Right atrium auricular region (tissue), 2 donors: Measurements from ENCODE around the gene LSR. TPM values are rescaled to one million over a fixed set of nuclear protein-coding genes. Genes with fewer than 3 reads are reported as not detected.

ENCODE experiments used
- DNase-seq: peaks from one replicate; pipeline ENCODE4 v3.0.0-alpha.2; 2019; ENCODE audit warnings: low spot score
- H3K27ac ChIP-seq, 2 donors: fragments of 200-600 bp; sonication (generic); 1 replicate in 1 of 2; 2 replicates in 1 of 2; pipeline ENCODE4 v1.5.1; 2016 to 2019
- H3K27me3 ChIP-seq, 2 donors: fragments of 200-600 bp; sonication (generic); one replicate each; pipeline versions ENCODE4 v1.5.1 to v1.6.0; 2017 to 2019
- H3K36me3 ChIP-seq: fragments of 200-600 bp; sonication (generic); one replicate; pipeline ENCODE4 v1.5.1; 2016
- H3K4me1 ChIP-seq, 2 donors: fragments of 200-600 bp; sonication (generic); one replicate each; pipeline versions ENCODE4 v1.5.1 to v1.6.0; 2017 to 2019
- H3K4me3 ChIP-seq, 2 donors: fragments of 200-600 bp; sonication (generic); 1 replicate in 1 of 2; 2 replicates in 1 of 2; pipeline ENCODE4 v1.5.1; 2017 to 2019; ENCODE audit warnings: mild to moderate bottlenecking in 1 of 2, moderate library complexity in 1 of 2
- H3K9me3 ChIP-seq, 2 donors: fragments of 200-600 bp; sonication (generic); one replicate each; pipeline ENCODE4 v1.5.1; 2019
- CTCF ChIP-seq, 2 donors: fragments of 200-600 bp; sonication (generic); IDR thresholded peaks; one replicate each; pipeline ENCODE4 v1.5.1; 2019; ENCODE audit warnings: antibody characterized with exemption in 2 of 2
- total RNA-seq, 2 donors: library from RNA; depleted of rRNA; stranded (reverse); fragments of >200 nt; gene quantifications; one replicate each; pipeline ENCODE4 v1.1.0, GENCODE V29; 2016

The LSR gene
- total RNA-seq, 2 donors from 2014 or later = 7.6 to 20.1 TPM

- H3K36me3 ChIP-seq = no peaks in the 10 kb centered on the region
- H3K4me1 ChIP-seq = peaks cover 0 to 7% of the 10 kb centered on the region in 2 donors
- DNase-seq = no peak
- H3K27me3 ChIP-seq = no peaks in the 10 kb centered on the region
- no peak for TF ChIP-seq CTCF (IDR thresholded peaks at IDR 0.05)
- no peak overlapping the region for H3K27ac ChIP-seq
- no peaks in the 10 kb centered on the region for H3K9me3 ChIP-seq
- H3K4me3 ChIP-seq = no peak overlapping the region
Measured at GRCh38 chr19:35310331-35310730, 61.5 kb downstream of the LSR start.

DNA sequence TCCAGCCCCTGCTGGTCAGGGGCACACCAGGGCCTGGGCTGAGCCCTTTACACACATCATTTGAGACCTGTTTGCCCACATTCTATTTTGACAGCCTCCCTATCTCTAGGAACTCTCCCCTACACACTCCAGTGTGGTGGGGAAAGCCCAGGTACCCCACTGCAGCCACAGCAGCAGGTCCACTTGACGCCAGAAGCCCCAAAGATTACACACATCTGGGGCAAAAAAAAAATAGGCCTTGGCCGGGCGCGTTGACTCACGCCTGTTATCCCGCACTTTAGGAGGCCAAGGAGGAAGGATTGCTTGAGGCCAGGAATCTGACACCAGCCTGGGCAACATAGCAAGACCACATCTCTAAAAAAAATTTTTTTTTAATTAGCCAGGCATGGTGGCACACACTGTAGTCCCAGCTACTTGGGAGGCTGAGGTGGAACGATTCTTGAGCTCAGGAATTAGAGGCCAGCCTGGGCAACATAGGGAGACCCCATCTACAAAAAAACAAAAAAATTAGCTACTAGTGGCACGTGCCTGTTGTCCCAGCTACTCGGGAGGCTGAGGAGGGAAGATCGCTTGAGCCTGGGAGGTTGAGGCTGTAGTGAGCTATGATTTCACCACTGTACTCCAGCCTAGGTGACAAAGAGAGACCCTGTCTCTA lies 62.1 kb downstream of the LSR start:
- no peaks in the 10 kb centered on the region for H3K9me3 ChIP-seq
- no peaks in the 10 kb centered on the region for H3K27me3 ChIP-seq
- no peak overlapping the region for H3K4me3 ChIP-seq
- H3K4me1 ChIP-seq = peaks cover 0 to 7% of the 10 kb centered on the region in 2 donors
- H3K27ac ChIP-seq = no peak overlapping the region
- no peaks in the 10 kb centered on the region for H3K36me3 ChIP-seq
- no peak for TF ChIP-seq CTCF (IDR thresholded peaks at IDR 0.05)
- DNase-seq = no peak

DNA sequence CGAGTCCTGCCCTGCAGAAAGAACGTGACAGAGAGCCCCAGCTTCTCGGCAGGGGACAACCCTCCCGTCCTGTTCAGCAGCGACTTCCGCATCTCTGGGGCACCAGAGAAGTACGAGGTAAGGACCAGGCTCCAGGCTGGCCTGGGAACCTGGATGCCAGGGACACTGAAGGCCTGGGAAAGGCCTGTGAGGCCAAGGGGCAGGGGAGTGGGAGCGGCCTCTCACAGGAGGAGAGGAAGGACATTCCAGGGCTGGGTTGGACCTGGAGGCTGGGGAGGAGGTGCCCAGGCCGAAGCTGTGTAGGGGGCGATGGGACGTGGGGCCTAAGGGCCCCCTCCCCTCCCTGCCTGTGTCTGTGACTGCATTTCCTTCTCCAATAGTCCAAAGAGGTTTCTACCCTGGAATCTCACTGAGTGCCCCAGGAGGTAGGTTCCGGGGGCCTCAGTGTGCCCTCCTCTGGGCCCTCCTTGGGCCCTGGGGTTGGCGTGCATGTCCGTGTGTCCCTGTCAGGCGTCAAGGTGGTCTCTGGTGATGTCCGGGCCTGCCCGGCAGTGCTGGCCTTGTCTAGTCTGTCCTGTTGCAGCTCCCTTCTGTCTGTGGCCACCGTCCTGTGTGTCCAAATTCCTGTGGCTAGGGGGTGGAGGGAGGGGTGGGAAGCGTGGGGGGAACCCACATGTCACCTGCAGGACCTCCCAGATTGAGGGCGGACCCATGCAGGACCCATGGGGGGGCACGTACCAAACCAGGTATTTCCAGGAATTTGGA lies 63.3 kb downstream of the LSR start:
- no peak for TF ChIP-seq CTCF (IDR thresholded peaks at IDR 0.05)
- no peaks in the 10 kb centered on the region for H3K36me3 ChIP-seq
- H3K27me3 ChIP-seq = no peaks in the 10 kb centered on the region
- H3K4me3 ChIP-seq = no peak overlapping the region
- DNase-seq = no peak
- H3K4me1 ChIP-seq = peaks cover 0 to 7% of the 10 kb centered on the region in 2 donors
- no peak overlapping the region for H3K27ac ChIP-seq
- no peaks in the 10 kb centered on the region for H3K9me3 ChIP-seq

- no peaks in the 10 kb centered on the region for H3K27me3 ChIP-seq
- H3K4me1 ChIP-seq = peaks cover 0 to 7% of the 10 kb centered on the region in 2 donors
- H3K27ac ChIP-seq = no peak overlapping the region
- DNase-seq = no peak
- no peaks in the 10 kb centered on the region for H3K9me3 ChIP-seq
- H3K36me3 ChIP-seq = no peaks in the 10 kb centered on the region
- TF ChIP-seq CTCF (IDR thresholded peaks at IDR 0.05) = no peak
- H3K4me3 ChIP-seq = no peak overlapping the region
Measured at GRCh38 chr19:35313587-35313986, 64.8 kb downstream of the LSR start.

DNA sequence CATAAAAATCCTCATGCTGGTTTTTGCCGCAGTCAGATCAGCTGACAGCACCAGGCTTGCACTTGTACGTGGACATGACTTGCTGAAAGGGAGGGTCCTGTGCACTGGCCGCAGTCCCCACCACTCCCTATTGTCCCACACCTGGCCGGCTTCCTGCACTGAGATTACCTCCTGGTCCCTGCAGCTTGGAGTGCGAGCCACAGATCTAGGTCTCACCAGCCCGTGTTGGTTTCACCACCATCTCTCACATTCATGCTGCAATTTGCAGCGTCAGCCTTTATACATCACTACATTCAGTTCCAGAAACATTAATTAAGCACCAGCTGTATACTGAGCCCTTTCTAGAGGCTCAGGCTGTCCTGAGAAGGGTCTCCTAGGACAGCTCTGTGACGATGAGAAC lies 65.2 kb downstream of the LSR start:
- Histone ChIP-seq H3K27me3 (no peaks in the 10 kb centered on the region), H3K9me3 (no peaks in the 10 kb centered on the region), H3K4me1 (peaks cover 0 to 7% of the 10 kb centered on the region in 2 donors), H3K4me3 (no peak overlapping the region), H3K36me3 (no peaks in the 10 kb centered on the region), H3K27ac (no peak overlapping the region)
- no peak for TF ChIP-seq CTCF (IDR thresholded peaks at IDR 0.05)
- DNase-seq = no peak
